Spleen (tissue), 11 donors: Measurements from ENCODE around the gene ADA. TPM values are rescaled to one million over a fixed set of nuclear protein-coding genes. Genes with fewer than 3 reads are reported as not detected.
A peak's percentile ranks its signal among the peaks of the same experiment; 100 is the strongest.

Experiments used
- DNase-seq: peaks from one replicate; pipeline ENCODE4 v3.0.0-alpha.2; 2020
- H3K27ac ChIP-seq, 8 donors: fragments of 200-600 bp; sonication (generic) in 7 of 8; 1 replicate in 4 of 8; 2 replicates in 4 of 8; pipeline versions ENCODE4 v1.5.0 to v1.8.0; 2016 to 2021; ENCODE audit warnings: inconsistent platforms in 4 of 8, mild to moderate bottlenecking in 4 of 8, moderate library complexity in 1 of 8
- H3K27me3 ChIP-seq, 7 donors: fragments of 200-600 bp; sonication (generic) in 6 of 7; replicated peaks in 1 of 7; 1 replicate in 4 of 7; 2 replicates in 3 of 7; pipeline versions ENCODE4 v1.5.0 to v1.8.0; 2016 to 2021; ENCODE audit warnings: inconsistent platforms in 3 of 7, mild to moderate bottlenecking in 1 of 7
- H3K36me3 ChIP-seq, 6 donors: fragments of 200-600 bp; sonication (generic) in 5 of 6; 1 replicate in 4 of 6; 2 replicates in 2 of 6; pipeline versions ENCODE4 v1.5.0 to v1.8.0; 2016 to 2021; ENCODE audit warnings: inconsistent platforms in 2 of 6
- H3K4me1 ChIP-seq, 6 donors: fragments of 200-600 bp; sonication (generic) in 5 of 6; 1 replicate in 3 of 6; 2 replicates in 3 of 6; pipeline versions ENCODE4 v1.5.0 to v1.8.0; 2016 to 2021; ENCODE audit warnings: inconsistent platforms in 3 of 6
- H3K4me3 ChIP-seq, 8 donors: fragments of 200-600 bp; sonication (generic) in 7 of 8; 1 replicate in 4 of 8; 2 replicates in 4 of 8; pipeline versions ENCODE4 v1.5.0 to v1.8.0; 2016 to 2021; ENCODE audit warnings: inconsistent platforms in 4 of 8, mild to moderate bottlenecking in 4 of 8, moderate library complexity in 2 of 8
- H3K9me3 ChIP-seq, 8 donors: fragments of 200-600 bp; sonication (generic) in 7 of 8; 1 replicate in 4 of 8; 2 replicates in 4 of 8; pipeline versions ENCODE4 v1.5.0 to v1.8.0; 2016 to 2021; ENCODE audit warnings: inconsistent platforms in 4 of 8
- CTCF ChIP-seq, 11 experiments: fragments of 200-600 bp in 7 of 11; fragments of 450-650 bp in 4 of 11; sonication (generic) in 4 of 11; IDR thresholded peaks in 8 of 11; conservative IDR thresholded peaks in 3 of 11; 1 replicate in 7 of 11; 2 replicates in 4 of 11; pipeline versions ENCODE4 v1.4.0 to v1.8.0; 2016 to 2021; ENCODE audit warnings: antibody characterized with exemption in 11 of 11, inconsistent platforms in 4 of 11, mild to moderate bottlenecking in 1 of 11
- POLR2A ChIP-seq, 3 donors: fragments of 450-650 bp; IDR thresholded peaks; one replicate each; pipeline ENCODE4 v1.5.1; 2017; ENCODE audit warnings: antibody characterized with exemption in 3 of 3, mild to moderate bottlenecking in 1 of 3
- POLR2AphosphoS5 ChIP-seq, 3 donors: sonication (generic); formaldehyde crosslinking; IDR thresholded peaks; one replicate each; pipeline ENCODE4 v1.5.1; 2017; ENCODE audit warnings: antibody characterized with exemption in 3 of 3
- WGBS, 5 donors: extraction: QIAGEN DNeasy Blood & Tissue Kit in 3 of 5; methylation state at CpG; one replicate each; pipeline versions ENCODE4 v1.1.5 to v1.1.7; 2013 to 2018; 5-methylcytosine and 5-hydroxymethylcytosine counted together
- intact Hi-C: fragments of 100-400 bp; cut with DNase I; formaldehyde crosslinking; loops from one replicate; pipeline ENCODE4 v1.15.0; 2023; ENCODE audit warnings: low total_unique reads
- polyA plus RNA-seq, 3 donors: library from polyadenylated mRNA; stranded (reverse); fragments of 200-250 nt; gene quantifications; one replicate each; pipeline ENCODE4 v1.2.1, GENCODE V29; 2013
- total RNA-seq, 7 donors: library from RNA; depleted of rRNA in 3 of 7; stranded (reverse); fragments of >200 nt in 3 of 7; fragmentation: NEBNext Ultra II Directional in 4 of 7; extraction: Animal tissue kit (Norgen Biotek cat#: 25700) in 4 of 7; gene quantifications; one replicate each; pipeline versions ENCODE4 v1.1.0 to v1.2.1, GENCODE V29; 2016 to 2021
- donor health status: healthy with polysubstance abuse.
- donor health status: DM: no; HTN: no; CAD: no; lungs with moderate emphysema.
- donor health status: DM: no; HTN: no; CAD: no.
- donor health status: Bipolar disorder and iron deficiency.
- donor health status: healthy.
- donor health status: DM: no; HTN: no; CAD: no.
- donor health status: DM: yes; HTN: yes; CAD: no.

Gene ADA
- total and polyA plus RNA-seq, 10 donors: 14.8 to 30.4 (median 22.5) TPM

GRCh38 chr20:44684047-44684967, 32.8 kb upstream of the ADA start:
- DNase-seq: no peak
- H3K4me1 ChIP-seq: peaks cover 0 to 22% (median 14%) of the 10 kb centered on the region in 6 donors
- H3K9me3 ChIP-seq: no peaks in the 10 kb centered on the region
- H3K27me3 ChIP-seq: no peaks in the 10 kb centered on the region
- H3K36me3 ChIP-seq: no peaks in the 10 kb centered on the region
- TF ChIP-seq CTCF (IDR thresholded peaks at IDR 0.05 in 8 of 11, conservative IDR thresholded peaks at IDR 0.05 in 3 of 11): no peak
- no peak for TF ChIP-seq POLR2AphosphoS5 (IDR thresholded peaks at IDR 0.05)
- TF ChIP-seq POLR2A (IDR thresholded peaks at IDR 0.05): no peak
- intact Hi-C loops: loop anchor here (2.0 to 10.0 kb wide), 2 partner anchors 48 to 180 kb away; no protein-coding TSS in a partner anchor
- no peak overlapping the region for H3K27ac ChIP-seq
- H3K4me3 ChIP-seq: no peak overlapping the region
- WGBS, 5 donors: 63 to 77% (median 72%) methylated on average over 6 of the region's 6 CpGs

GRCh38 chr20:44683263-44684046, 32.0 kb upstream of the ADA start:
- Histone ChIP-seq H3K9me3 (no peaks in the 10 kb centered on the region), H3K4me1 (peaks cover 0 to 22% (median 14%) of the 10 kb centered on the region in 6 donors), H3K4me3 (no peak overlapping the region), H3K27me3 (no peaks in the 10 kb centered on the region), H3K27ac (no peak overlapping the region), H3K36me3 (no peaks in the 10 kb centered on the region)
- no peak for DNase-seq
- WGBS, 5 donors: 31 to 62% (median 55%) methylated on average over 10 of the region's 10 CpGs
- intact Hi-C loops: loop anchor here (2.0 to 10.0 kb wide), 2 partner anchors 49 to 181 kb away; no protein-coding TSS in a partner anchor
- TF ChIP-seq POLR2A (IDR thresholded peaks at IDR 0.05) (no peak), CTCF (IDR thresholded peaks at IDR 0.05 in 8 of 11, conservative IDR thresholded peaks at IDR 0.05 in 3 of 11) (peak in 10 of 11 experiments; percentile 32 to 83 (median 50)), POLR2AphosphoS5 (IDR thresholded peaks at IDR 0.05) (no peak)

- H3K36me3 ChIP-seq: no peaks in the 10 kb centered on the region
- no peaks in the 10 kb centered on the region for H3K27me3 ChIP-seq
- H3K4me1 ChIP-seq: peaks cover 0 to 22% (median 14%) of the 10 kb centered on the region in 6 donors
- H3K27ac ChIP-seq: no peak overlapping the region
- no peaks in the 10 kb centered on the region for H3K9me3 ChIP-seq
- WGBS, 5 donors: 93 to 97% (median 94%) methylated on average over 10 to 11 of the region's 11 CpGs
- no peak overlapping the region for H3K4me3 ChIP-seq
- intact Hi-C loops: loop anchor here (10.0 kb wide), 1 partner anchor 183 kb away; no protein-coding TSS in a partner anchor
- no peak for DNase-seq
- no peak for TF ChIP-seq POLR2A (IDR thresholded peaks at IDR 0.05)
- TF ChIP-seq CTCF (IDR thresholded peaks at IDR 0.05 in 8 of 11, conservative IDR thresholded peaks at IDR 0.05 in 3 of 11): no peak
- no peak for TF ChIP-seq POLR2AphosphoS5 (IDR thresholded peaks at IDR 0.05)
Measured at GRCh38 chr20:44681796-44682566, 30.5 kb upstream of the ADA start.
